ENCODE results near the gene TBKBP1.
A peak's percentile ranks its signal among the peaks of the same experiment; 100 is the strongest.
"Not testable (repeated sequence)": the region's sequence is repeated elsewhere in the genome, so short reads cannot be mapped to it uniquely, and the experiment has no call there.

The TBKBP1 gene

GRCh38 chr17:47676510-47677165, 17.3 kb upstream of the TBKBP1 start:
- DNase-seq, result no peak
- in situ Hi-C loops (cut with MboI; ENCODE audit: low pct_unique_long_range_greater_than_20kb, low sequenced_read_pairs), result no loop called here

- DNase-seq, result no peak
- in situ Hi-C loops (cut with MboI; ENCODE audit: low pct_unique_long_range_greater_than_20kb, low sequenced_read_pairs), result no loop called here
Measured at GRCh38 chr17:47678196-47678595, 15.8 kb upstream of the TBKBP1 start.

- in situ Hi-C loops (cut with MboI; ENCODE audit: low pct_unique_long_range_greater_than_20kb, low sequenced_read_pairs), result no loop called here
- no peak for DNase-seq
Measured at GRCh38 chr17:47682138-47682537, 11.8 kb upstream of the TBKBP1 start.

GRCh38 chr17:47682727-47683126, 11.2 kb upstream of the TBKBP1 start:
- in situ Hi-C loops (cut with MboI; ENCODE audit: low pct_unique_long_range_greater_than_20kb, low sequenced_read_pairs); DNase-seq: not testable (repeated sequence)

GRCh38 chr17:47684025-47684424, 9.9 kb upstream of the TBKBP1 start:
- no peak for DNase-seq
- in situ Hi-C loops (cut with MboI; ENCODE audit: low pct_unique_long_range_greater_than_20kb, low sequenced_read_pairs), result no loop called here

- no peak for DNase-seq
- in situ Hi-C loops (cut with MboI; ENCODE audit: low pct_unique_long_range_greater_than_20kb, low sequenced_read_pairs), result no loop called here
Measured at GRCh38 chr17:47684535-47685193, 9.3 kb upstream of the TBKBP1 start.

- in situ Hi-C loops (cut with MboI; ENCODE audit: low pct_unique_long_range_greater_than_20kb, low sequenced_read_pairs), result no loop called here
- no peak for DNase-seq
Measured at GRCh38 chr17:47685556-47686275, 8.2 kb upstream of the TBKBP1 start.

GRCh38 chr17:47686276-47686635, 7.7 kb upstream of the TBKBP1 start:
- in situ Hi-C loops (cut with MboI; ENCODE audit: low pct_unique_long_range_greater_than_20kb, low sequenced_read_pairs), result no loop called here
- no peak for DNase-seq

- DNase-seq, result no peak
- in situ Hi-C loops (cut with MboI; ENCODE audit: low pct_unique_long_range_greater_than_20kb, low sequenced_read_pairs), result no loop called here
Measured at GRCh38 chr17:47686664-47687327, 7.2 kb upstream of the TBKBP1 start.

GRCh38 chr17:47687328-47687690, 6.7 kb upstream of the TBKBP1 start:
- no peak for DNase-seq
- in situ Hi-C loops (cut with MboI; ENCODE audit: low pct_unique_long_range_greater_than_20kb, low sequenced_read_pairs), result no loop called here

- no peak for DNase-seq
- in situ Hi-C loops (cut with MboI; ENCODE audit: low pct_unique_long_range_greater_than_20kb, low sequenced_read_pairs), result no loop called here
Measured at GRCh38 chr17:47687748-47688147, 6.2 kb upstream of the TBKBP1 start.

- DNase-seq, result no peak
- in situ Hi-C loops (cut with MboI; ENCODE audit: low pct_unique_long_range_greater_than_20kb, low sequenced_read_pairs), result no loop called here
Measured at GRCh38 chr17:47690121-47690520, 3.8 kb upstream of the TBKBP1 start.

GRCh38 chr17:47692137-47692894, 1.6 kb upstream of the TBKBP1 start:
- in situ Hi-C loops (cut with MboI; ENCODE audit: low pct_unique_long_range_greater_than_20kb, low sequenced_read_pairs), result no loop called here
- no peak for DNase-seq

GRCh38 chr17:47692895-47693730, 848 bp upstream of the TBKBP1 start:
- in situ Hi-C loops (cut with MboI; ENCODE audit: low pct_unique_long_range_greater_than_20kb, low sequenced_read_pairs), result no loop called here
- no peak for DNase-seq

- DNase-seq, result peak; percentile 83
Measured at GRCh38 chr17:47694581-47695428, 844 bp downstream of the TBKBP1 start.

GRCh38 chr17:47695429-47696376, 1.7 kb downstream of the TBKBP1 start:
- in situ Hi-C loops (cut with MboI; ENCODE audit: low pct_unique_long_range_greater_than_20kb, low sequenced_read_pairs), result no loop called here
- peak; percentile 96 for DNase-seq

More at GRCh38 chr17:47694581-47695428, 844 bp downstream of the TBKBP1 start:
- in situ Hi-C loops (cut with MboI; ENCODE audit: low pct_unique_long_range_greater_than_20kb, low sequenced_read_pairs), result no loop called here
